HEK293 (cell line): ENCODE results near the gene PHF10.

Experiments used
- GFI1B ChIP-seq: fragments of 450-650 bp; formaldehyde crosslinking; IDR thresholded peaks from 2 replicates; pipeline ENCODE4 v1.5.1; 2016; ENCODE audit warnings: missing biosample characterization, missing genetic modification characterization
- GLI2 ChIP-seq: fragments of 450-650 bp; formaldehyde crosslinking; IDR thresholded peaks from 2 replicates; pipeline ENCODE4; 2017; ENCODE audit warnings: missing biosample characterization, missing genetic modification characterization, low read depth, borderline replicate concordance
- GLIS2 ChIP-seq: fragments of 450-650 bp; formaldehyde crosslinking; IDR thresholded peaks from 2 replicates; pipeline ENCODE4 v1.5.1; 2016; ENCODE audit warnings: missing biosample characterization, missing genetic modification characterization
- KLF8 ChIP-seq: fragments of 450-650 bp; formaldehyde crosslinking; IDR thresholded peaks from 2 replicates; pipeline ENCODE4 v1.5.1; 2016; ENCODE audit warnings: missing biosample characterization, missing genetic modification characterization
- RBAK ChIP-seq: fragments of 450-650 bp; formaldehyde crosslinking; IDR thresholded peaks from 2 replicates; pipeline ENCODE4 v1.5.1; 2016; ENCODE audit warnings: missing biosample characterization, missing genetic modification characterization
- SCRT2 ChIP-seq: fragments of 450-650 bp; formaldehyde crosslinking; IDR thresholded peaks from 2 replicates; pipeline ENCODE4 v1.5.1; 2016; ENCODE audit warnings: missing biosample characterization, missing genetic modification characterization
- SP3 ChIP-seq: fragments of 450-650 bp; formaldehyde crosslinking; IDR thresholded peaks from 2 replicates; pipeline ENCODE4 v1.5.1; 2016; ENCODE audit warnings: missing biosample characterization, missing genetic modification characterization
- YY2 ChIP-seq: fragments of 450-650 bp; formaldehyde crosslinking; IDR thresholded peaks from 2 replicates; pipeline ENCODE4 v1.5.1; 2016; ENCODE audit warnings: missing biosample characterization, missing genetic modification characterization
- ZBTB8A ChIP-seq: fragments of 450-650 bp; formaldehyde crosslinking; IDR thresholded peaks from 2 replicates; pipeline ENCODE4 v1.5.1; 2016; ENCODE audit warnings: missing biosample characterization, missing genetic modification characterization
- ZFP37 ChIP-seq: fragments of 450-650 bp; formaldehyde crosslinking; IDR thresholded peaks from 2 replicates; pipeline ENCODE4 v1.5.1; 2016; ENCODE audit warnings: missing biosample characterization, missing genetic modification characterization
- ZNF132 ChIP-seq: fragments of 450-650 bp; formaldehyde crosslinking; IDR thresholded peaks from 2 replicates; pipeline ENCODE4 v1.5.1; 2017; ENCODE audit warnings: missing biosample characterization, missing genetic modification characterization, borderline replicate concordance
- ZNF169 ChIP-seq: fragments of 450-650 bp; formaldehyde crosslinking; IDR thresholded peaks from 2 replicates; pipeline ENCODE4 v1.5.1; 2016; ENCODE audit warnings: missing biosample characterization, missing genetic modification characterization
- ZNF2 ChIP-seq: fragments of 450-650 bp; formaldehyde crosslinking; IDR thresholded peaks from 2 replicates; pipeline ENCODE4 v1.5.1; 2016; ENCODE audit warnings: missing biosample characterization, missing genetic modification characterization
- ZNF302 ChIP-seq: fragments of 450-650 bp; formaldehyde crosslinking; IDR thresholded peaks from 2 replicates; pipeline ENCODE4 v1.5.1; 2016; ENCODE audit warnings: missing biosample characterization, missing genetic modification characterization, low read depth
- ZNF311 ChIP-seq: fragments of 450-650 bp; formaldehyde crosslinking; IDR thresholded peaks from 2 replicates; pipeline ENCODE4 v1.5.1; 2017; ENCODE audit warnings: missing biosample characterization, missing genetic modification characterization, borderline replicate concordance
- ZNF37A ChIP-seq: fragments of 450-650 bp; IDR thresholded peaks from 2 replicates; pipeline ENCODE4 v1.5.1; 2018; ENCODE audit warnings: missing biosample characterization, missing genetic modification characterization
- ZNF391 ChIP-seq: fragments of 450-650 bp; formaldehyde crosslinking; IDR thresholded peaks from 2 replicates; pipeline ENCODE4 v1.5.1; 2016; ENCODE audit warnings: low read depth, missing biosample characterization, missing genetic modification characterization, borderline replicate concordance
- ZNF501 ChIP-seq: fragments of 450-650 bp; formaldehyde crosslinking; IDR thresholded peaks from 2 replicates; pipeline ENCODE4 v1.5.1; 2016; ENCODE audit warnings: missing biosample characterization, missing genetic modification characterization
- ZNF521 ChIP-seq: fragments of 450-650 bp; formaldehyde crosslinking; IDR thresholded peaks from 2 replicates; pipeline ENCODE4 v1.5.1; 2017; ENCODE audit warnings: missing biosample characterization, mild to moderate bottlenecking, missing genetic modification characterization
- ZNF610 ChIP-seq: fragments of 450-650 bp; formaldehyde crosslinking; IDR thresholded peaks from 2 replicates; pipeline ENCODE4 v1.5.1; 2016; ENCODE audit warnings: missing biosample characterization, missing genetic modification characterization, borderline replicate concordance
- ZNF791 ChIP-seq: fragments of 450-650 bp; formaldehyde crosslinking; IDR thresholded peaks from 2 replicates; pipeline ENCODE4 v1.5.1; 2016; ENCODE audit warnings: missing biosample characterization, missing genetic modification characterization
- ZNF792 ChIP-seq: fragments of 450-650 bp; formaldehyde crosslinking; IDR thresholded peaks from 2 replicates; pipeline ENCODE4 v1.5.1; 2016; ENCODE audit warnings: missing biosample characterization, missing genetic modification characterization
- ZNF830 ChIP-seq: fragments of 450-650 bp; IDR thresholded peaks from 2 replicates; pipeline ENCODE4 v1.5.0; 2018; ENCODE audit warnings: missing biosample characterization, missing genetic modification characterization, low read depth, mild to moderate bottlenecking, moderate library complexity
- ZNF843 ChIP-seq: fragments of 450-650 bp; formaldehyde crosslinking; IDR thresholded peaks from 2 replicates; pipeline ENCODE4 v1.5.1; 2016; ENCODE audit warnings: missing biosample characterization, missing genetic modification characterization
- ZSCAN16 ChIP-seq: fragments of 450-650 bp; formaldehyde crosslinking; IDR thresholded peaks from 2 replicates; pipeline ENCODE4 v1.5.1; 2016; ENCODE audit warnings: missing biosample characterization, missing genetic modification characterization
- ZSCAN23 ChIP-seq: fragments of 450-650 bp; formaldehyde crosslinking; IDR thresholded peaks from 2 replicates; pipeline ENCODE4 v1.5.1; 2016; ENCODE audit warnings: missing biosample characterization, missing genetic modification characterization
- TF ChIP-seq, protein P1 (sequence below): fragments of 450-650 bp; formaldehyde crosslinking; IDR thresholded peaks from 2 replicates; pipeline ENCODE4 v1.5.1; 2016; ENCODE audit warnings: missing biosample characterization, missing genetic modification characterization
- TF ChIP-seq, protein P2 (sequence below): fragments of 450-650 bp; formaldehyde crosslinking; IDR thresholded peaks from 2 replicates; pipeline ENCODE4 v1.5.1; 2016; ENCODE audit warnings: missing biosample characterization, missing genetic modification characterization, low read depth
- TF ChIP-seq, protein P3 (sequence below): fragments of 450-650 bp; formaldehyde crosslinking; IDR thresholded peaks from 2 replicates; pipeline ENCODE4 v1.5.1; 2016; ENCODE audit warnings: missing biosample characterization, missing genetic modification characterization, borderline replicate concordance
- TF ChIP-seq, protein P4 (sequence below): fragments of 450-650 bp; formaldehyde crosslinking; IDR thresholded peaks from 2 replicates; pipeline ENCODE4 v1.5.1; 2016; ENCODE audit warnings: missing biosample characterization, missing genetic modification characterization
- TF ChIP-seq, protein P5 (sequence below): fragments of 450-650 bp; formaldehyde crosslinking; IDR thresholded peaks from 2 replicates; pipeline ENCODE4 v1.5.1; 2016; ENCODE audit warnings: missing biosample characterization, missing genetic modification characterization

PHF10 gene

DNA sequence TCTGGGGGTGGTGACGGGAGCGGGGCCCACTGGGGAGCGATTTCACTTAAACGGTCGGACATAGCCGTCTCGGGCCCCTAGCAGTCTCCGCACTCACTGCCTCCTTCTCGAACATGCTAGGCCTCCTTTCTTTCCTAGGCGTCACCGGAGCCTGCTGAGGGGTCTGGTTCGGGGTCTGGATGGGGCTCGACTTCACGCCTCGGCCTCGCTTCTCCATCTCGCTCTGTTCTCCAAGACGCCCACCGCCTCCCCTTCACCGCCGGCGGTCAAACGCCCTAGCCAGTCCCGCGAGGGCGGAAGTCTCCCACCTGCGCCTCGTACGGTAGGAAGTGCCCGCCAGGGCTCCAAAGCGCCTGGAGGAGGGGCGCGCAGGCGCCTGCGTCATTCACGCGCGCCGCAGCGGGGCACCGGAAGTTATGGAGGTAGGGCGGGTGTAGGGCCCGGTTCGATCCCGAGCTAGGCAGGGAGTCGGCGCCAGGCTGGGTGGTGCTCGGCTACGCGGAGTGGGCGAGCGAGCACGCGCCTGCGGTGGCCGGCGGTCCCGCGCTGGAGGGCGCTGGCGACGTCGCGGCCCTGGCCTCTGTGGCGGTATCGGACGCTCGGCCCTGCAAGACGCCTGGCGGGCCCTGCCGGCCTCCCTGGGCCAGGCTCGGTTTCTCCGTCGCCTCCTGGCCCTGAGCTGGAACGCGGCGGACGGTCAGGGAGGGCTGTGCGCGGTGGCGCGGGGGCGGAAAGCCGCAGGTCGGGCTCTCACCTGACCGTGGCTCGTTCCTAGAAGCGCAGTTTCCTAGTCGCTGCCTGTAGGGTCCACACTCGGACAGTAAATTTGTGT lies 27.2 kb upstream of the PHF10 start, which contains the start of the genes DYNLT2 and ERMARD (continued):
- TF ChIP-seq ZNF521 (tag by site-specific recombination) = no peak
- TF ChIP-seq GFI1B (tag by site-specific recombination) = no peak
- no peak for TF ChIP-seq ZNF311 (tag by site-specific recombination)
- TF ChIP-seq YY2 (tag by site-specific recombination) = 0 out of 2 replicates have a peak, but pooled peaks have one; percentile 40
- peak; percentile 89 for TF ChIP-seq ZFP37 (tag by site-specific recombination)
- TF ChIP-seq ZNF830 (tag by site-specific recombination) = no peak
- TF ChIP-seq ZNF169 = no peak
- no peak for TF ChIP-seq RBAK
- no peak; the same call in none of the 2 replicates for TF ChIP-seq ZNF501 (tag by site-specific recombination)
- TF ChIP-seq, protein P1, sequence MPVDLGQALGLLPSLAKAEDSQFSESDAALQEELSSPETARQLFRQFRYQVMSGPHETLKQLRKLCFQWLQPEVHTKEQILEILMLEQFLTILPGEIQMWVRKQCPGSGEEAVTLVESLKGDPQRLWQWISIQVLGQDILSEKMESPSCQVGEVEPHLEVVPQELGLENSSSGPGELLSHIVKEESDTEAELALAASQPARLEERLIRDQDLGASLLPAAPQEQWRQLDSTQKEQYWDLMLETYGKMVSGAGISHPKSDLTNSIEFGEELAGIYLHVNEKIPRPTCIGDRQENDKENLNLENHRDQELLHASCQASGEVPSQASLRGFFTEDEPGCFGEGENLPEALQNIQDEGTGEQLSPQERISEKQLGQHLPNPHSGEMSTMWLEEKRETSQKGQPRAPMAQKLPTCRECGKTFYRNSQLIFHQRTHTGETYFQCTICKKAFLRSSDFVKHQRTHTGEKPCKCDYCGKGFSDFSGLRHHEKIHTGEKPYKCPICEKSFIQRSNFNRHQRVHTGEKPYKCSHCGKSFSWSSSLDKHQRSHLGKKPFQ (tag by site-specific recombination) = peak; percentile 15; the same call in 1 of the 2 replicates
- peak; percentile 63; the same call in 1 of the 2 replicates for TF ChIP-seq ZNF843
- TF ChIP-seq, protein P2, sequence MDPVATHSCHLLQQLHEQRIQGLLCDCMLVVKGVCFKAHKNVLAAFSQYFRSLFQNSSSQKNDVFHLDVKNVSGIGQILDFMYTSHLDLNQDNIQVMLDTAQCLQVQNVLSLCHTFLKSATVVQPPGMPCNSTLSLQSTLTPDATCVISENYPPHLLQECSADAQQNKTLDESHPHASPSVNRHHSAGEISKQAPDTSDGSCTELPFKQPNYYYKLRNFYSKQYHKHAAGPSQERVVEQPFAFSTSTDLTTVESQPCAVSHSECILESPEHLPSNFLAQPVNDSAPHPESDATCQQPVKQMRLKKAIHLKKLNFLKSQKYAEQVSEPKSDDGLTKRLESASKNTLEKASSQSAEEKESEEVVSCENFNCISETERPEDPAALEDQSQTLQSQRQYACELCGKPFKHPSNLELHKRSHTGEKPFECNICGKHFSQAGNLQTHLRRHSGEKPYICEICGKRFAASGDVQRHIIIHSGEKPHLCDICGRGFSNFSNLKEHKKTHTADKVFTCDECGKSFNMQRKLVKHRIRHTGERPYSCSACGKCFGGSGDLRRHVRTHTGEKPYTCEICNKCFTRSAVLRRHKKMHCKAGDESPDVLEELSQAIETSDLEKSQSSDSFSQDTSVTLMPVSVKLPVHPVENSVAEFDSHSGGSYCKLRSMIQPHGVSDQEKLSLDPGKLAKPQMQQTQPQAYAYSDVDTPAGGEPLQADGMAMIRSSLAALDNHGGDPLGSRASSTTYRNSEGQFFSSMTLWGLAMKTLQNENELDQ (tag by site-specific recombination) = no peak
- no peak for TF ChIP-seq ZSCAN23 (tag by site-specific recombination)
- TF ChIP-seq GLIS2 = peak; percentile 68
- TF ChIP-seq, protein P3, sequence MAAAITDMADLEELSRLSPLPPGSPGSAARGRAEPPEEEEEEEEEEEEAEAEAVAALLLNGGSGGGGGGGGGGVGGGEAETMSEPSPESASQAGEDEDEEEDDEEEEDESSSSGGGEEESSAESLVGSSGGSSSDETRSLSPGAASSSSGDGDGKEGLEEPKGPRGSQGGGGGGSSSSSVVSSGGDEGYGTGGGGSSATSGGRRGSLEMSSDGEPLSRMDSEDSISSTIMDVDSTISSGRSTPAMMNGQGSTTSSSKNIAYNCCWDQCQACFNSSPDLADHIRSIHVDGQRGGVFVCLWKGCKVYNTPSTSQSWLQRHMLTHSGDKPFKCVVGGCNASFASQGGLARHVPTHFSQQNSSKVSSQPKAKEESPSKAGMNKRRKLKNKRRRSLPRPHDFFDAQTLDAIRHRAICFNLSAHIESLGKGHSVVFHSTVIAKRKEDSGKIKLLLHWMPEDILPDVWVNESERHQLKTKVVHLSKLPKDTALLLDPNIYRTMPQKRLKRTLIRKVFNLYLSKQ (tag by site-specific recombination) = no peak
- TF ChIP-seq SP3 (tag by site-specific recombination) = peak; percentile 80
- TF ChIP-seq ZBTB8A (tag by site-specific recombination) = peak; percentile 100
- peak; percentile 21; the same call in 1 of the 2 replicates for TF ChIP-seq ZNF391 (tag by site-specific recombination)
- no peak for TF ChIP-seq ZNF37A (tag by site-specific recombination)
- TF ChIP-seq, protein P4, sequence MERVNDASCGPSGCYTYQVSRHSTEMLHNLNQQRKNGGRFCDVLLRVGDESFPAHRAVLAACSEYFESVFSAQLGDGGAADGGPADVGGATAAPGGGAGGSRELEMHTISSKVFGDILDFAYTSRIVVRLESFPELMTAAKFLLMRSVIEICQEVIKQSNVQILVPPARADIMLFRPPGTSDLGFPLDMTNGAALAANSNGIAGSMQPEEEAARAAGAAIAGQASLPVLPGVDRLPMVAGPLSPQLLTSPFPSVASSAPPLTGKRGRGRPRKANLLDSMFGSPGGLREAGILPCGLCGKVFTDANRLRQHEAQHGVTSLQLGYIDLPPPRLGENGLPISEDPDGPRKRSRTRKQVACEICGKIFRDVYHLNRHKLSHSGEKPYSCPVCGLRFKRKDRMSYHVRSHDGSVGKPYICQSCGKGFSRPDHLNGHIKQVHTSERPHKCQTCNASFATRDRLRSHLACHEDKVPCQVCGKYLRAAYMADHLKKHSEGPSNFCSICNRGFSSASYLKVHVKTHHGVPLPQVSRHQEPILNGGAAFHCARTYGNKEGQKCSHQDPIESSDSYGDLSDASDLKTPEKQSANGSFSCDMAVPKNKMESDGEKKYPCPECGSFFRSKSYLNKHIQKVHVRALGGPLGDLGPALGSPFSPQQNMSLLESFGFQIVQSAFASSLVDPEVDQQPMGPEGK = peak; percentile 51
- no peak for TF ChIP-seq GLI2 (tag by site-specific recombination)
- no peak for TF ChIP-seq ZSCAN16
- 0 out of 2 replicates have a peak, but pooled peaks have one; percentile 19 for TF ChIP-seq ZNF610
- no peak for TF ChIP-seq ZNF132 (tag by site-specific recombination)
- no peak for TF ChIP-seq ZNF792 (tag by site-specific recombination)
- TF ChIP-seq ZNF791 (tag by site-specific recombination) = no peak
- TF ChIP-seq ZNF302 (tag by site-specific recombination) = no peak
- TF ChIP-seq KLF8 = peak; percentile 94
- TF ChIP-seq, protein P5, sequence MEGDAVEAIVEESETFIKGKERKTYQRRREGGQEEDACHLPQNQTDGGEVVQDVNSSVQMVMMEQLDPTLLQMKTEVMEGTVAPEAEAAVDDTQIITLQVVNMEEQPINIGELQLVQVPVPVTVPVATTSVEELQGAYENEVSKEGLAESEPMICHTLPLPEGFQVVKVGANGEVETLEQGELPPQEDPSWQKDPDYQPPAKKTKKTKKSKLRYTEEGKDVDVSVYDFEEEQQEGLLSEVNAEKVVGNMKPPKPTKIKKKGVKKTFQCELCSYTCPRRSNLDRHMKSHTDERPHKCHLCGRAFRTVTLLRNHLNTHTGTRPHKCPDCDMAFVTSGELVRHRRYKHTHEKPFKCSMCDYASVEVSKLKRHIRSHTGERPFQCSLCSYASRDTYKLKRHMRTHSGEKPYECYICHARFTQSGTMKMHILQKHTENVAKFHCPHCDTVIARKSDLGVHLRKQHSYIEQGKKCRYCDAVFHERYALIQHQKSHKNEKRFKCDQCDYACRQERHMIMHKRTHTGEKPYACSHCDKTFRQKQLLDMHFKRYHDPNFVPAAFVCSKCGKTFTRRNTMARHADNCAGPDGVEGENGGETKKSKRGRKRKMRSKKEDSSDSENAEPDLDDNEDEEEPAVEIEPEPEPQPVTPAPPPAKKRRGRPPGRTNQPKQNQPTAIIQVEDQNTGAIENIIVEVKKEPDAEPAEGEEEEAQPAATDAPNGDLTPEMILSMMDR = peak; percentile 65
- peak; percentile 9; the same call in 1 of the 2 replicates for TF ChIP-seq SCRT2 (tag by site-specific recombination)
- no peak for TF ChIP-seq ZNF2
